ENCODE results near the gene NOB1.
"Not testable (repeated sequence)": the region's sequence is repeated elsewhere in the genome, so short reads cannot be mapped to it uniquely, and the experiment has no call there.

The NOB1 gene

DNA sequence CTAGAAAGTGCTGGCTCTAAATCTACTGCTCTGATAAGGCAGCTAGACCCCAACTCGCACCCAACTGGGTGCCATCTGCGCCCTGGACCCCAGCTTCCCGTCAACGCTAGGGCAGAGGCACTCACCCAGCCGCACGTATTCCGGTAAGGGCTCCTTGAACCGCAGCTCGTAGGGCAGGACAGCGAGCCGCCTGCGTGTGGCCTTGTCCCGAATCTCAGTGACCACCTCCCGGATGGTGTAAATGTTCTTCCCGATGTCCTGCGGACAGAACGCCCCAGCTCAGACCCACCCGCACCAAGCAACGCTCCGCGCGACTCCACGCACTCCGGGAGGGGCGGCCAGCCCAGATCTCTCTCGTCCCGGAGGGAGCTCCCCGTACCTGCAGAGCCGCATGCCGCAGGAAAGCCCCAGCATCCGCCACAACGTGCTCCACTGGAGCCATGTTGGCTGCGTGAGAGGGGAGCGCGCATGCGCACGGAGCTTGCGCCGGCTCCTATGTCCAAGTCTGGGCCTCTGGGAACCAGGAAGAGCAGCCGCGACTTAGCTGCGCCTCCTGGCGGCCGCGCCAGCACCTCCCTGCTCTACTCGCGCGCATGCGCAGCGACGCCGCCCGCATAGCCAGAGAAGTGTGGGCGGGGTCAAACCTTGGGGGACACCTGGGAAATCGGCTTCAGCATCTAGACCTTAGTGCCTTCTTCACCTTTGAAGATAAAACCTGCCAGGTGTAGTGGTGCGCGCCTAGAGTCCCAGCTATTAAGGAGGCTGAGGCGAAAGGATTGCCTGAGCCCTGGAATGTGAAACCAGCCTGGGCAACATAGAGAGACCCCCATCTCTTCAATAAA lies at the start of gene NOB1:
NOB1 (minus strand) TSS at position 458 of the 842 bp plus-strand sequence; CDS start at position 442, 16 bp downstream.
- peak; percentile 92 for DNase-seq

DNA sequence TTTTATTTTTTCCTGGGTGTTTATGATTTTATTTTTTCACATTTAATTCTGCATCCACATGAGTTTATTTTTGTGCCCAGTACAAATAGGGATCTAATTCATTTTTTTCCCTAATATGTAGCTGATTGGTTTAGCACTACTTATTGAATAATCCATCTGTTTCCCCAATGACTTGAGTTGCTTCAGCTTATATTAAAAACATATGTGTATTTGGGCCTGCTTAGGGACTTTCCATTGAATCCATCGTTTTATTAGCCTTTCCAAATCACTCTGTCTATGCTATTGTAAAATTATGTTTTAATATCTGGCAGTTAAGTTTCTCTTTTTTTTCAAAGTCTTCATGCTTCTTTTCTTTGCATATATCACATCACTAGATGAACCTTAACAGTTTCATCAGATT lies 49.6 kb upstream of the NOB1 start:
- DNase-seq: no peak

DNA sequence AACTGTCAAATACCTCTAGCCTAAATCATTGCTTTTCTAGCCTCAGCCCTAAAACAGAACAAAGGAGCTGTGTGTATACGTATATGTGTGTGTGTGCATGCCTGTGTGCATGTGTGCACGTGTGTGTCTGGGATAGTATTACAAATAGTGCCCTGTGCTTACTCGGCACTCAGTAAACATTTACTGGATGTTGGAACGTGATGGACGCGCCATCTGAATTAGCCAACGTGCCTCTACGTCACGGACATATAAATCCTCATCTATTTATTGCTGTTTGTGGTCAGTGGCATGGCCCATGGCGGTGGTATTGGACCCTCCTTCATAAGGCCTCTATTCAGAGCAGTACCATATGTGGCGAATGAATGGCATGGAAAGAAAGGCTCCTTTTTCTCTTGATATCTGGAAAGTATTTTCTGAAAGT lies 44.9 kb upstream of the NOB1 start:
- DNase-seq: no peak

DNA sequence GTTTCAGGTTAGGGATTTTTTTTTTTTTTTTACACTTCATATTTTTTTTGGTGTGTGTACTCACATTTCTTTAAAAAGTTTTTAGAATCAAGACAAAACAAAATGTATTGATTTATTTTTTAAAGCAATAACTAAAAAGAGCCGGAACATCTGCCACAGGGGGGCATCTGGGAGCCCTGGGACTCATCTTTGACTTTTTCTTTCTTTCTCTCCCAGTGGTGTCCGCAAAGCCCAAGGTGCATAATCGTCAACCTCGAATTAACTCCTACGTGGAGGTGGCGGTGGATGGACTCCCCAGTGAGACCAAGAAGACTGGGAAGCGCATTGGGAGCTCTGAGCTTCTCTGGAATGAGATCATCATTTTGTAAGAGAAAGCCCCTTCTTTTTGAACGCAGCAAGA lies 43.7 kb upstream of the NOB1 start:
- DNase-seq: no peak

DNA sequence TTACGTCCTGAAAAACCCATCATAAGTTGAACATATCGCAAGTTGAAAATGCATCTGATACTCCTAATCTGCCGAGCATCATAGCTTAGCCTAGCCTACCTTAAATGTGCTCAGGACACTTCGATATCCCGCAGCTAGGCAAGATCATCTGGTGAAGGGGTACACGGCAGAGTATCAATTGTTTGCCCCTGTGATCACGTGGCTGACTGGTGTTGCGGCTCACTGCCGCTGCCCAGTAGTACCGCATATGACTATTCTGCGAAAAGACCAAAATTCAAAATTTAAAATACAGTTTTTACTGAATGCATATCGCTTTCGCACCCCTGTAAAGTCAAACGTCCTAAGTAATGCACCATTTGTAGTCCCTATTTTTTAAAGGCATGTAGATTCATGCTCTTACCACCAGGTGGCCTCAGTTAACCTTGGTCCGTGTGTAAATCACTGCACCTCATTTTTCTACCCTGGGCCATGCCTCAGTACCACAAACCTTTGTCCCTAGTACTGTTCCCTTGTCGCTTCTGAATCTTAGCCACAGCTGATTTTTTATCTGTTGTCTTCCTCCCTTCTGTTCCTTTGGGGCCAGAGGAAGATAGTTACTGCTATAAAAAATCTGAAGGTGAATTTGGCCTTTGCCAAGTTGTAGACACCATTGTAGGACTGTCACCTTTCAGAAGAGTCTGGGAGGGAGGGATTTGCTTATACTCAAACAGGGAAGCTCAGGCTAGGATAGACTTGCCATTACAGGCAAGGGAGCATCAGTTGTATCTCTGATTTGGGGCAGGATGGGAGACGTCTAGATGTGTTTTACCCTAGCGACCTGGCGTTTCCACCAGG lies 41.8 kb upstream of the NOB1 start:
- peak; percentile 38 to 44 for DNase-seq

DNA sequence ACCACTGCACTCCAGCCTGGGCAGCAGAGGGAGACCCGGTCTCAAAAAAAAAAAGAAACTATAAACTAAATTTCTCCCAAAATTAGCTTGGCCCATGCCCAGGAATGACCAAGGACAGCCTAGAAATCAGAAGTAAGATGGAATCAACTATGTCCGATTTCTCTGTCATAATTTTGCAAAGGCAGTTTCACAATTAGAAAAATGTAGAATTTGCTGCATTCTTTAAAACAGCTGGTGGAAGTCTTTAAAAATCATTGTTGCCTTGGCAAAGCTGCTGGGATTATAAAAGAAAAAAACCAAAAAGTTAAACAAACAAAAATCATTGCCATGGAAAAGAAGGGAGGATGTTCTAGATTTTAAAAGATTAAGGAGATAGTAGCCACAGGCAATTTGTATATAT lies 39.8 kb upstream of the NOB1 start:
- no peak for DNase-seq

DNA sequence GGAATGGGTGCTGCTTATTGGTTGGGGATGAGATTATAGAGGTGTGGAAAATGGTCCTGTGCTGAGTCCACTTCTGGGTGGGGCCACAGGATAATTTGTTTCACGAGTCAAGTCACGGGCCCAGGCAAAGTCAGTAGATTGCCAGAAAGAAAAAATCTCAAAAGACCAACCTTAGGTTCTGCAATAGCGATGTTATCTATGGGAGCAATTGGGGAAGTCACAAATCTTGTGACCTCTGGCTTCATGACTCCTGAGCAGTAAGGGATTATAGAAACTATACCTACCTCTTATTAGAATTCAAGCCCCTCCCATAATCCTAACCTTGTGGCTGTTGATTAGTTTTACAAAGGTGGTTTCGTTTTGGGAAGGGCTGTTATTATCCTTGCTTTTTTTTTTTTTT lies 38.8 kb upstream of the NOB1 start:
- DNase-seq: no peak

DNA sequence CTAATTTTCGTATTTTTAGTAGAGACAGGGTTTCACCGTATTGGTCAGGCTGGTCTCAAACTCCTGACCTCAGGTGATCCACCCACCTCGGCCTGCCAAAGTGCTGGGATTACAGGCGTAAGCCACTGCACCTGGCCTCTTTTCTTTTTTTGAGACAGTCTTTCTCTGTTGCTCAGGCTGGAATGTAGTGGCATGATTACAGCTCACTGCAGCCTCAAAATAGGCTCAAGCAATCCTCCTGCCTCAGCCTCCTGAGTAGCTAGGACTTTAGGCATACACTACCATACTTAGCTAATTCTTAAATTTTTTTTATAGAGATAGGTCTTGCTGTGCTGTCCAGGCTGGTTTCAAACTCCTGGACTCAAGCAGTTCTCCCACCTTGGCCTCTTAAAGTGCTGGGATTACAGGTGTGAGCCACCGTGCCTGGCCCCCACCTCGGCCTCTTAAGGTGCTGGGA lies 36.7 kb upstream of the NOB1 start:
- not testable (repeated sequence) for DNase-seq

DNA sequence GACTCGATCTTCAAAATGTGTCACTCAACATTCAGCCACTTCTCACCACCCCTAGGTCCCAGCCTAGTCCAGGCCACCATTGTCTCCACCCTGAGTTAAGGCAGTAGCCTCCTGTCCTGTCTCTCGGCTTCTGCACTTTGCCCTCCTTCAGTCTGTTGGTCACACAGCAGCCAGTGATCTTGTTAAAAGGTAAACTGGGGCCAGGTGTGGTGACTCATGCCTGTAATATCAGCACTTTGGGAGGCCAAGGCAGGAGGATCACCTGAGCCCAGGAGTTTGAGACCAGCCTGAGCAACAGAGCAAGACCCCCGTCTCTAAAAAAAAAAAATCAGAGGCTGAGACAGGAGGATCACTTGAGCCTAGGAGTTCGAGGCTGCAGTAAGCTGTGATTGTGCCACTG lies 33.2 kb upstream of the NOB1 start:
- no peak for DNase-seq

DNA sequence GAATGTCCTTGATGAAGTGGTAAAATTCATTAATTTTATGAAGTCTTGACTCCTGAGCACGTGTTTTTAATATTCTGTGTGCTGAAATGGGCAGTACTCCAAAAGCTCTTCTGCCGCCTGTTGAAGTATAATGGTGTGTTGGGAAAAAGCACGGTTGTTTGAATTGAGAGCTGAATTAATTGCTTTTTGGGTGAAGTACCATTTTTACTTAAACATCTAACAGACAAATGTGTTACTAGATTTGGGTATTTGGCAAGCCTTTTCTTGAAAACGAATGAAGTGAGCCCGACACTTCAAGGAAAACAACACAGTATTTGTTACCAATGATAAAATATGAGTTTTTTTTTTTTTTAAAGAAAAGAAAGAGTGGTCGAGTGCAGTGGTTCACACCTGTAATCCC lies 29.9 kb upstream of the NOB1 start:
- DNase-seq: no peak

DNA sequence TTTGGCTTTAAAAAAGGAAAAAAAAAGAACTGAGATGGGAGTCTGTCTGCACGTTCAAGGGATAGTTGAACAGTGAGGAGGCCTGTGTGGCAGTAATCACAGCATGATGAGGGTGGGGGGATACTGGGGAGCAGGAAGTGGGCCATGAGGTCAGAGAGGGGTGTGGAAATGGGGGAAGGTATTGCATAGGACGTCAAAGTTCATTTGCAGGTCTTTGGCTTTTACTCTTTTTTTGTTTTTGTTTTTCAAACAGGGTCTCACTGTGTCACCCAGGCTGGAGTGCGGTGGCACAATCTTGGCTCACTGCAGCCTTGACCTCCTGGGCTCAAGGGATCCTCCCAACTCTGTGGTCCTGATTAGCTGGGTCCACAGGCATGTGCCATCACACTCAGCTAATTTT lies 26.4 kb upstream of the NOB1 start:
- no peak for DNase-seq

DNA sequence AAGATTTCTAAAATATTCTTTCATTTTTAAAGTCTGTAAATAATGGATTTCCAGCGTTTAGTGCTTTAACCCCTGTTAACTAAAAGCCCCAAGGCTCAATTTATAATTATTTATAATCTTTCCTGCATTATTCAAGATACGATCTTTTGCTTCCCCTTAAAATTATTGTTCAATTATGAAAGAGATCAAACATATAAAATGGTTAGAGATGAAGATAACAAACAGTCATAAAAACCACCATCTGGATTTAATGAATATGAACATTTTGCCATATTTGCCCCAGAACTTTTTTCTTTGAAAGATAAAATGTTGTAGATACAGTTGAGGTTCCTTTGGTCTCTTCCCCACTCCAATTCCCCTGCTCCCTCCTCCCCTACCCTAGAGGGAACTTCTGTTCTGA lies 25.0 kb upstream of the NOB1 start:
- DNase-seq: no peak

DNA sequence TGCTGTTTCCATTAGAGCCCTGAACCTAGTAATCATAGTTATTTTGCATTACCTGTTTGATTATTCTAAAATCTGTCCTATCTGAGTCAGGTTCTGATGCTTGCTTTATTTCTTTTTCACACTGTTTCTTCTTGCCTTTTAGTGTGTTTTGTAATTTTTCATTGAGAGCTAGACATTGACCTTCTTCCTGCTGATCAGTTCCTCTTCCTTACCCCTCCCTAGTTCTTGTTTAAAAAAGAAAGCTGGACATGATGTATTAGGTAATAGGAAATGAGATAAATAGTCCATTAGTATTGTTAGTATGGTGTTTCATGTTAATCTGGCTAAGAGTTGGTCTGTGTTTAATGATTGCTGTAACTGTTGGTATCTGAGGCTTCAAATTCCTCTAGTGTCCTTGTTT lies 20.8 kb upstream of the NOB1 start:
- no peak for DNase-seq

DNA sequence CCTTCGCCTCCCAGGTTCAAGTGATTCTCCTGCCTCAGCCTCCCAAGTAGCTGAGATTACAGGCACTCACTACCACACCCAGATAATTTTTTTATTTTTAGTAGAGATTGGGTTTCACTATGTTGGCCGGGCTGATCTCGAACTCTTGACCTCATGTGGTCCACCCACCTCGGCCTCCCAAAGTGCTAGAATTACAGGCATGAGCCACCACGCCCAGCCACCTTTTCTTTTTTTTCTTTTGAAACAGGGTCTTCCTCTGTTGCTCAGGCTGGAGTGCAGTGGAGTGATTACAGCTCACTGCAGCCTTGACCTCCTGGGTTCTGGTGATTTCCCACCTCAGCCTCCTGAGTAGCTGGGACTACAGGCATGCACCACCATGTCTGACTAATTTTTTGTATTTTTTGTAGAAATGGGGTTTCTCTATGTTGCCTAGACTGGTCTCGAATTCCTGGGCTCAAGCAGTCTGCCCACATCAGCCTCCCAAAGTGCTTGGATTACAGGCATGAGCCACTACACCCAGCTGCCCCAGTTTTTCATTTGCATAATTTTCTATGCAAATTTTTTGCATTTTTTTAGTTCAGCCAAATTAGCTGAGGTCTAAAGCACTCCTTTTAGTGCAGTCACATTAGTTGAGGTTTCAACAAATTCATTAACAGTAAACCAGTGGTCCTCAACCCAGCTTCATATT lies 18.7 kb upstream of the NOB1 start:
- DNase-seq: no peak

DNA sequence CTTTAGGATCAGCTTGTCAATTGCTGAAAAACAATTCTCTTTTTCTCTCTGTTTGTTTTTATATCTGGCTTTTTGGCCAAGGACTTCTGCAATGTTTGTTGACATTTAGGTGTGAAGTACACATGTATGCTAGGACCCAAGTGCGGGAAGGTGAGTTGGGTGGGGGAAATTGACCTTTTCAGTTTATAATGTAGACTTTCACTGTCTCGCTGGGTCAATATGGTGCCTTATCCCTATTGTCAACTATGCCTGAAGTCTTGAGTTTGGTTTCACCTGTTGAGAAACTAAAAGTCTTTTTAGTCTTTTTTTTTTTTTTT lies 16.9 kb upstream of the NOB1 start:
- no peak for DNase-seq

DNA sequence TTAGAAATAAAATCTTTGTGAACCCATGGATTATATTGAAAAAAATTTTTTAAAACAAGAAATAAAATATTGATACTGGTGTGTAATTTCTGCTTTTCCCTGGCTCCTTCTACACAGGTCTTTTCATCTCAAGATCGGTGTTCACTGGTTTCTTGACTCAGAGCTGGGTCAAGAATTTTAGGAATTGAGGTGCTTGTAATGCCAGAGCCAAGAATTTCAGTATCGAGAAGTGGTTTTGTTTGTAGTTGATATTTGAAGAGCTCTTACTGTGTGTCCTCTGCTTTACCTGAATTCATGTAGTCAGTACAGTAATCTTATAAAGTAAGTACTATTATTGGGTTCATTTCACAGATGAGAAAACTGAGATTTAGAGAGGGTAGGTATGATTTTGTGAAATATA lies 14.7 kb upstream of the NOB1 start:
- no peak for DNase-seq

DNA sequence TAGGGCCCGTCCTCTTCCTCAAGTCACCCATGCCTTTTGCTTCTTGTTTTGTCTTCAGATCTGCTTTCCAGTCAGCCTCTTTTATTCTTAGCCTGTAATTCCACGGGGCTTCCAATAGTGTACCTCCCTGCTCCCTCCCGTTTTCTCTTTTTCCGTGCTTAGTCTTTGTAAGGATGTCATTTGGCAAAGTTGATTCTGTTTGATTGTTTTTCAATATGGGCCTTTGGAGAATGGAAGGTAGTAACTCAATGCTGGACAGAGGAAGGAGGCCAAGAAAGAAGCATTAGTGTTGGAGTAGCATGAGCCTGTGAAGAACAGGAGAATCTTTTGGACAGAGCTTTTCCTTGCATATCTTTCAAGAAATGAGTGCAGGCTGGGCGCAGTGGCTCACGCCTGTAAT lies 13.9 kb upstream of the NOB1 start:
- no peak for DNase-seq

DNA sequence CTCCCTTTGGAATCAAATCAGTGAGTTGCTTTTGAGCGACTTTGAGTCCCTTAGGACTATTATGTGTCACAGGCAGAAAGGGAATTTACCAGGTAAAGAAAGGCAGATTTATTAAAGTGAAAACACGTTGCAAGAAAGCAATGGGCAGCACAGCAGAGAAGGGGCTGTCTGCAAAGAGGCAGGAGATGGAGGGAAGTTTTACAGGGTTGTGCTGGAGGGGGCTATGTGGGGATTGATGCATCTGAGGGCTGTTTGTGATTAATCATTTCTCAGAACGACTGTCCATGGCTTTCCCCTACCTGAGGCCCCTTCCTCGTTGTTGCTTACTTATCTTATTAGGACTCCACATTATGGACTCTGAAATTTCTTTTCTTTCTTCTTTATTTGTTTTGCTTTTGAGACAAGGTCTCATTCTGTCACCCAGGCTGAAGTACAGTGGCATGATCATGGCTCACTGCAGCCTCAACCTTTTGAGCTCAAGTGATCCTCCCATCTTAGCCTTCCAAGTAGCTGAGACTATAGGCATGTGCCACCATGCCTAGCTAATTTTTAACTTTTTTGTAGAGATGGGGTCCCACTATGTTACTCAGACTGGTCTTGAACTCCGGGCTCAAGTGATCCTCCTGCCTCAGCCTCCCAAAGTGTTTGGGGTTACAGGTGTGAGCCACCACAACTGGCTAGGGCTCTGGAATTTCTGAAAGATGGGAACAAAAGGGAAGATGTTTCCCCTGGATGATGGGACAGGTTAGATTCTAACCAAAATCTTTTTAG lies 12.9 kb upstream of the NOB1 start:
- DNase-seq: no peak

DNA sequence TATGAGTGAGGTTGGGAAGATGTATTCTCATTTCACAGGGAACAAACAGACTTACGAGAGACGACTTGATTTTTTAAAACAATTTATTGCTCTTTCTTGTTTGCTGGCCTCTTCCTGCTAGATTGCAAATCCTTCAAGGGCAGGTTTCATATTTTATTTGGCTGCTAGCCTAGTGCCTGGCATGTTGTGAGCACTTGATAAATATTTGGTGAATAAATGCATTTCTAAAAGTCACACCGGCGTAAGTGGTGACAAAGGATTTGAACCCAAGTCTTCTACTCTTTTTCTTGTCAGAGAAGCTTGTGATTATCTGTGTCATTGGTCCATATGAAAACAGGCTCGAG lies 8.8 kb upstream of the NOB1 start:
- no peak for DNase-seq

DNA sequence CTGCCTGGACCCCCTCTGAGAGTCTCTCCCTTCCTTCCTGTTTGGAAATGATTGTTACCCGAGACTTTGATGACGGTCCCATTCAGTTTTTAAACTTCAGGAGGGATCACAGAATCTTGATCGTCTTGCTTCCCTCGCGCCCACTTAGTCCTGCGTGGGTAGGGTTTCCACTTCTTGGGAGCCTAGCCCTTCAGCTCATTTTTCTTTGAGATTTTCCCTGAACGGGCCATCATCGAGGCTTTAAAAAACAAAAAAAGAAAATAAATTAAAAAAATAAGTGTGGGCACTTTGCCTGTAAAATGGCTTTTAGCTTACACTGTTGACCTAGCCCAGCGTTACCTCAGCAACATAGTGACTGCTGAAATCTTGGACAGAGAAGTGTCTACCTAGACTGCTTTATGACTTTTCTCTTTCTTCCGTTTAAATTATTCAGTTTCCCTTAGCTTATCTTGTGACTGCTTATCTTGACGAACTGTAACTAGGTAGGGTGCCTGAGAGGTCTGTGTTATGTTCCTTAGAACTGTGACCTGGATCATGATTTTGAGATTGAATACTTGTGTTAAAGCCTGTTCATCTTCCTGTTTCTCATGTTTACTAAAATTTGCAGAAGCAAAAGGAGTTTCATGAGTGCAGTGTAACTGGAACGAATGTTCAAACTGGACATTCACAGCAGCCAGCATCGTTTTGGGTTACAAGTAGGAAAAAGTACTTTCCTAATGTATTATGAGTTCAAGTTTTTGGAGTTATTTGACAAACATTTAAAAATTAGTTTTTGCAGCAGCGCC lies 8.3 kb upstream of the NOB1 start:
- no peak for DNase-seq

DNA sequence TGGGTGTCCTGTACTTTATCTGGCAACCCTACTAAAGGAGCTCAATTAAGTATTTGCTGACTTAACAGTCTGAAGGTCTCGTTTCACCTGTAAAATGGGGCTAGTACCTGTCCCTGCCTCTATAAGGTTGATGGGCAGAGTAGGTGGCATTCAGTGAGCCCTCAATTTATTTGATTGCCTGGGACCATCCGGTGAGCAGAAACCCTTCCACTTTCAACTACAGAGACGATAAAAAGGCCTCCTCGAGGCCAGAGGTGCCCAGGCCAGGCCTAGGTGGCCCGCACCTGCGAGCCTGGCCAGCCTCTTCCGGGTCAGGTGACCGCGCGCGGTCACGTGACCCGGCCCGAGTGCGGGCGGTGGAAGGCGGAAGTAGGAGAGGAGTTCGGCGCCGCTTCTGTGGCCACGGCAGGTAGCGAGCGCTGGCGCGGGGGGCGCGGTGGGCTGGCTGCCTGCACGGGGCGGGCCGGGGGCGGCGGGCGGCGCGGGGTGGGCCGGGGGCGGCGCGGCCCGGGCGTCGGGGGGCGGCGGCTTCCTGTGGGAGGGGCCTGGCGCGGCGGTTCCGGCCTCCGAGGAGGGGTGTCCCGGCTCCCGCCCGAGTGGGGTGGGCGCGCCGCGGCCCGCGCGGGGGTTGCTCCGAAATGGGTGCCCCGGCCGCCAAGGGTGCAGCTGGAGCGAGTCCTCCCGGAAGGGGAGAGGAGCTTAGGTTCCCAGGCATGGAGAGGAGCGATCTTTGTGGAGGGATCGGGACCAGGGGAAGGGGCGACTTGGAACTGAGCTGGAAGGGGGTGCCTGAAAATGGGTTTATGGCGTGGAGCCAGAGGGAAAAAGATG lies 7.5 kb upstream of the NOB1 start, which contains the start of gene WWP2:
WWP2 (plus strand) TSS at position 350 of the 831 bp plus-strand sequence. CDS start 24,679 bp downstream, outside the sequence.
- DNase-seq: peak; percentile 70 to 79

Data from NCI-H2081 (cell line).